Mononuclear cell (primary cell): ENCODE measurements around the gene CNTFR. TPM values are rescaled to one million over a fixed set of nuclear protein-coding genes. Genes with fewer than 3 reads are reported as not detected.
A peak's percentile ranks its signal among the peaks of the same experiment; 100 is the strongest.

Experiments used
- H3K27me3 ChIP-seq: 2 replicates; pipeline ENCODE4 v1.6.0; 2011; ENCODE audit warnings: low read length, control low read depth; ENCODE audit not compliant: insufficient read depth
- H3K4me1 ChIP-seq: 2 replicates; pipeline ENCODE4 v1.5.1; 2011; ENCODE audit warnings: mild to moderate bottlenecking, low read length, control low read depth; ENCODE audit not compliant: insufficient read depth
- H3K4me3 ChIP-seq: 2 replicates; pipeline ENCODE4 v1.5.1; 2011; ENCODE audit warnings: mild to moderate bottlenecking, low read length, moderate library complexity
- H3K9me3 ChIP-seq: 2 replicates; pipeline ENCODE4 v1.5.1; 2011; ENCODE audit warnings: low read depth, mild to moderate bottlenecking, control low read depth, low read length
- total RNA-seq: library from RNA; depleted of rRNA; stranded (reverse); fragments of >200 nt; gene quantifications from one replicate; pipeline ENCODE4 v1.2.3, GENCODE V29; 2012

Gene CNTFR
- total RNA-seq, 1 donor = not detected

GRCh38 chr9:34606190-34606589 lies 16.7 kb upstream of the CNTFR start:
- no peaks in the 10 kb centered on the region for H3K9me3 ChIP-seq
- peaks cover 6% of the 10 kb centered on the region for H3K4me1 ChIP-seq
- H3K4me3 ChIP-seq = no peak overlapping the region
- no peaks in the 10 kb centered on the region for H3K27me3 ChIP-seq

- H3K27me3 ChIP-seq = no peaks in the 10 kb centered on the region
- no peaks in the 10 kb centered on the region for H3K4me1 ChIP-seq
- H3K9me3 ChIP-seq = no peaks in the 10 kb centered on the region
- H3K4me3 ChIP-seq = no peak overlapping the region
Measured at GRCh38 chr9:34603610-34604231, 14.2 kb upstream of the CNTFR start.

- peaks cover under 1% of the 10 kb centered on the region for H3K27me3 ChIP-seq
Measured at GRCh38 chr9:34601937-34602573, 12.5 kb upstream of the CNTFR start.

GRCh38 chr9:34600908-34601307 lies 11.4 kb upstream of the CNTFR start:
- Histone ChIP-seq H3K27me3 (peaks cover 2% of the 10 kb centered on the region), H3K9me3 (no peaks in the 10 kb centered on the region), H3K4me1 (no peaks in the 10 kb centered on the region), H3K4me3 (no peak overlapping the region)

More at GRCh38 chr9:34601937-34602573, 12.5 kb upstream of the CNTFR start:
- H3K4me3 ChIP-seq = no peak overlapping the region
- H3K9me3 ChIP-seq = no peaks in the 10 kb centered on the region
- H3K4me1 ChIP-seq = no peaks in the 10 kb centered on the region

- peaks cover 9% of the 10 kb centered on the region for H3K27me3 ChIP-seq
- H3K4me3 ChIP-seq = no peak overlapping the region
- H3K9me3 ChIP-seq = no peaks in the 10 kb centered on the region
Measured at GRCh38 chr9:34599546-34599945, 10.0 kb upstream of the CNTFR start.

GRCh38 chr9:34594177-34594576 lies 4.7 kb upstream of the CNTFR start:
- Histone ChIP-seq H3K27me3 (peaks cover 51% of the 10 kb centered on the region), H3K4me3 (no peak overlapping the region), H3K4me1 (peaks cover 34% of the 10 kb centered on the region), H3K9me3 (no peaks in the 10 kb centered on the region)

More at GRCh38 chr9:34599546-34599945, 10.0 kb upstream of the CNTFR start:
- H3K4me1 ChIP-seq = no peaks in the 10 kb centered on the region

- Histone ChIP-seq H3K27me3 (peaks cover 62% of the 10 kb centered on the region), H3K4me1 (peaks cover 34% of the 10 kb centered on the region)
Measured at GRCh38 chr9:34592895-34593601, 3.5 kb upstream of the CNTFR start.

GRCh38 chr9:34591917-34592866 lies 2.7 kb upstream of the CNTFR start:
- H3K4me3 ChIP-seq = no peak overlapping the region
- H3K9me3 ChIP-seq = no peaks in the 10 kb centered on the region
- H3K27me3 ChIP-seq = peaks cover 71% of the 10 kb centered on the region
- peaks cover 34% of the 10 kb centered on the region for H3K4me1 ChIP-seq

More at GRCh38 chr9:34592895-34593601, 3.5 kb upstream of the CNTFR start:
- H3K9me3 ChIP-seq = no peaks in the 10 kb centered on the region
- H3K4me3 ChIP-seq = no peak overlapping the region

- peaks cover 34% of the 10 kb centered on the region for H3K4me1 ChIP-seq
- H3K9me3 ChIP-seq = no peaks in the 10 kb centered on the region
- H3K4me3 ChIP-seq = peak overlapping the region; percentile 19
- H3K27me3 ChIP-seq = peaks cover 77% of the 10 kb centered on the region
Measured at GRCh38 chr9:34591248-34591916, 1.9 kb upstream of the CNTFR start.

- Histone ChIP-seq H3K4me1 (peaks cover 34% of the 10 kb centered on the region), H3K27me3 (peaks cover 84% of the 10 kb centered on the region), H3K9me3 (no peaks in the 10 kb centered on the region), H3K4me3 (peak overlapping the region; percentile 19)
Measured at GRCh38 chr9:34590381-34591247, 1.1 kb upstream of the CNTFR start.

- H3K27me3 ChIP-seq = peaks cover 82% of the 10 kb centered on the region
- H3K9me3 ChIP-seq = no peaks in the 10 kb centered on the region
- H3K4me3 ChIP-seq = no peak overlapping the region
- peaks cover 34% of the 10 kb centered on the region for H3K4me1 ChIP-seq
Measured at GRCh38 chr9:34588671-34589635, 571 bp downstream of the CNTFR start.

GRCh38 chr9:34587271-34587670 lies 2.3 kb downstream of the CNTFR start:
- H3K4me1 ChIP-seq = peaks cover 26% of the 10 kb centered on the region
- H3K4me3 ChIP-seq = no peak overlapping the region
- H3K9me3 ChIP-seq = no peaks in the 10 kb centered on the region
- peaks cover 74% of the 10 kb centered on the region for H3K27me3 ChIP-seq
